ENCODE data around the gene ITIH1.

GRCh38 chr3:52771702-52772101 is 5.7 kb upstream of the ITIH1 start:
- no peak for TF ChIP-seq CTCF (IDR thresholded peaks at IDR 0.05; ENCODE audit: insufficient read depth, low read depth, low read length)
- TF ChIP-seq EZH2 (IDR thresholded peaks at IDR 0.05; ENCODE audit: insufficient read depth, low read length): no peak

All from astrocyte (in vitro differentiated cells and primary cell).